Suprapubic skin (tissue), 4 donors: ENCODE results near the gene TEX28. TPM values are rescaled to one million over a fixed set of nuclear protein-coding genes. Genes with fewer than 3 reads are reported as not detected.
A peak's percentile ranks its signal among the peaks of the same experiment; 100 is the strongest.

ENCODE experiments used
- DNase-seq, 2 donors: peaks; one replicate each; pipeline ENCODE4 v3.0.0-alpha.2; 2019; ENCODE audit warnings: low spot score in 2 of 2
- H3K27ac ChIP-seq: fragments of 200-600 bp; sonication (generic); one replicate; pipeline ENCODE4 v1.5.1; 2019
- H3K27me3 ChIP-seq: fragments of 200-600 bp; sonication (generic); one replicate; pipeline ENCODE4 v1.5.1; 2019
- H3K36me3 ChIP-seq: fragments of 200-600 bp; sonication (generic); one replicate; pipeline ENCODE4 v1.5.1; 2019
- H3K4me1 ChIP-seq: fragments of 200-600 bp; sonication (generic); one replicate; pipeline ENCODE4 v1.5.1; 2019
- H3K4me3 ChIP-seq: fragments of 200-600 bp; sonication (generic); one replicate; pipeline ENCODE4 v1.5.1; 2019; ENCODE audit warnings: mild to moderate bottlenecking
- H3K9me3 ChIP-seq: fragments of 200-600 bp; sonication (generic); one replicate; pipeline ENCODE4 v1.5.1; 2019
- EP300 ChIP-seq: sonication (generic); formaldehyde crosslinking; IDR thresholded peaks from one replicate; pipeline ENCODE4 v1.6.1; 2017; ENCODE audit warnings: antibody characterized with exemption
- POLR2A ChIP-seq, 2 donors: fragments of 450-650 bp; IDR thresholded peaks; one replicate each; pipeline ENCODE4 v1.6.1; 2017; ENCODE audit warnings: antibody characterized with exemption in 2 of 2, mild to moderate bottlenecking in 2 of 2, moderate library complexity in 2 of 2
- POLR2AphosphoS5 ChIP-seq, 3 donors: sonication (generic); formaldehyde crosslinking; IDR thresholded peaks; one replicate each; pipeline ENCODE4 v1.6.1; 2017; ENCODE audit warnings: antibody characterized with exemption in 3 of 3
- WGBS: methylation state at CpG from one replicate; pipeline ENCODE4 v1.1.5; 2018; 5-methylcytosine and 5-hydroxymethylcytosine counted together
- total RNA-seq, 4 donors: library from RNA; depleted of rRNA; stranded (reverse); fragments of >200 nt; gene quantifications; one replicate each; pipeline ENCODE4 v1.1.0, GENCODE V29; 2016
- TF ChIP-seq, protein P1 (sequence below), 2 donors: fragments of 200-600 bp in 1 of 2; fragments of 450-650 bp in 1 of 2; sonication (generic) in 1 of 2; IDR thresholded peaks; one replicate each; pipeline ENCODE4 v1.5.1; 2016 to 2019; ENCODE audit warnings: antibody characterized with exemption in 2 of 2, mild to moderate bottlenecking in 1 of 2, moderate library complexity in 1 of 2

Gene TEX28
- total RNA-seq, 4 donors from 2014 or later, result 3.3 TPM; not detected in 3

DNA sequence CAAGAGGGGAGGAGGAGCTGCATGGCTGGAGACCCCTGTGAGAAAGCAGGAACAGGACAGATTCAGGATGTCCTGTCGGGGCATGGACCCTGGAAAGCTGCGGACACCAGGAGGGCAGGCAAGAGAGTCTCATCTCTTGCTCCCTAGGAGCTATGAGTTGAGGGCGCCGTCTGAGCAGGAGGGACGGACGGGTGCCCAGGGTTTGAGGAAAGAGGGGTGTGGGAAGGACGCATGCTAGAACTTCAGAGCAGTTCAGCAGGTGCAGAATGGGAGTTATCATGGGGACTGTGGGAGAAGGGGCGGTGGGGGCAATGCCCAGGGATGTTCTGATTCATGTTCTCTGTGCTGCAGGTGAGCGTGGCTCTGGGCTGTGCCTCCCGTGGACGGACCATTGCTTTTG is 25.5 kb upstream of the TEX28 start:
- Histone ChIP-seq H3K27me3 (no peaks in the 10 kb centered on the region), H3K4me3 (no peak overlapping the region), H3K9me3 (no peaks in the 10 kb centered on the region), H3K27ac (no peak overlapping the region), H3K4me1 (no peaks in the 10 kb centered on the region), H3K36me3 (no peaks in the 10 kb centered on the region)
- TF ChIP-seq, protein P1, sequence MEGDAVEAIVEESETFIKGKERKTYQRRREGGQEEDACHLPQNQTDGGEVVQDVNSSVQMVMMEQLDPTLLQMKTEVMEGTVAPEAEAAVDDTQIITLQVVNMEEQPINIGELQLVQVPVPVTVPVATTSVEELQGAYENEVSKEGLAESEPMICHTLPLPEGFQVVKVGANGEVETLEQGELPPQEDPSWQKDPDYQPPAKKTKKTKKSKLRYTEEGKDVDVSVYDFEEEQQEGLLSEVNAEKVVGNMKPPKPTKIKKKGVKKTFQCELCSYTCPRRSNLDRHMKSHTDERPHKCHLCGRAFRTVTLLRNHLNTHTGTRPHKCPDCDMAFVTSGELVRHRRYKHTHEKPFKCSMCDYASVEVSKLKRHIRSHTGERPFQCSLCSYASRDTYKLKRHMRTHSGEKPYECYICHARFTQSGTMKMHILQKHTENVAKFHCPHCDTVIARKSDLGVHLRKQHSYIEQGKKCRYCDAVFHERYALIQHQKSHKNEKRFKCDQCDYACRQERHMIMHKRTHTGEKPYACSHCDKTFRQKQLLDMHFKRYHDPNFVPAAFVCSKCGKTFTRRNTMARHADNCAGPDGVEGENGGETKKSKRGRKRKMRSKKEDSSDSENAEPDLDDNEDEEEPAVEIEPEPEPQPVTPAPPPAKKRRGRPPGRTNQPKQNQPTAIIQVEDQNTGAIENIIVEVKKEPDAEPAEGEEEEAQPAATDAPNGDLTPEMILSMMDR (IDR thresholded peaks at IDR 0.05), result no peak
- TF ChIP-seq EP300, result no peak
- TF ChIP-seq POLR2A (IDR thresholded peaks at IDR 0.05), result no peak
- TF ChIP-seq POLR2AphosphoS5 (IDR thresholded peaks at IDR 0.05), result no peak
- no peak for DNase-seq
- 81% methylated on average over 10 of the region's 11 CpGs for WGBS

DNA sequence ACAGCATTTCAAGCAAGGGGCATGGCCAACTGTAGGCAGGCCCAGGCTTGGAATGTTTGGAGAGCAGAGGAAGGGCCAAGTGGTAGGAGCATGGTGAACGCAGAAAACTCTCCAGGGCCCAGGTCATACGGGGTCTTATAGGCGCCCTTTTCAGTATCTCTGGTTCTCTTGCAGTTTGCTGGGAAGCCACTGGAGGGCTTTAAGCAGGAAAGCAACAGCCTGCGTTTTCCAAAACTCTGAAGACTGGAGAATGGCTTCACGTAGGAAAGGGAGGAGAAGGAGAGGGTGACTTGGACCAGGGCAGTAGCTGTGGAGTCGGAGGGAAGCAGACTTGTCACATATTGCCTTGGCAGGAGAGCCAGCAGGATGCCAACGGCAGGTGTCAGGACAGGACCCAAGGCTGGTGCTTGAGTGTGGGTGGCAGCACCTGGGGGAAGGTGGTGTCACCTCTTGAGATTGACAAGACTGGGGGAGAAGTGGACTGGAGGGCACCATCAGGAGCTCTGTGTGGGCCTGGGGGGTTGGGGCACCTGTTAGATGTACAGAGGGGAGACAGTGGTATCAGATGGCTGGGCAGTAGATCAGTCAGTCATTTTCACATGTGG is 22.6 kb upstream of the TEX28 start:
- Histone ChIP-seq H3K27me3 (no peaks in the 10 kb centered on the region), H3K9me3 (no peaks in the 10 kb centered on the region), H3K4me3 (no peak overlapping the region), H3K27ac (no peak overlapping the region), H3K36me3 (no peaks in the 10 kb centered on the region), H3K4me1 (no peaks in the 10 kb centered on the region)
- TF ChIP-seq, protein P1 (IDR thresholded peaks at IDR 0.05), result peak in 1 of 2 donors; percentile 44
- no peak for TF ChIP-seq POLR2AphosphoS5 (IDR thresholded peaks at IDR 0.05)
- WGBS, result 28% methylated on average over 7 of the region's 7 CpGs
- no peak for DNase-seq

DNA sequence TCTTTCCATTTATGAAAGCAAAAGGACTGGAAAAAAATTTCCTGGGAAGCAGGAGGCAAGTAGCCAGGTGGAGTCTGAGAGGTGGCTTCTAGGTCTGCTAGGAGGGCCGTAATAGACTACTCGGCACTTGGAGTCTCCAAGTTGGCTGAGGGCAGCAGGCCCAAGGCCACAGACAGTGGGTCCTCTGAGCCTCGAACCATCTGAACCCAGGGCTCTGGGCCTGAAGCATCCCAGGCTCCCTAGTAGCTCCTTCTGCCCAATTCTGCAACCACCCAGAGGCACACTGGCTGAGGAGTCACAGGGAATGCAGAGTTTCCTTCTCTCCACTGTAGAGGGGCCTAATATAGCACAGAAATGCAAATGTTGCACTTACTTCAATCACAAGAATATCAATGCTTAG is 20.5 kb upstream of the TEX28 start:
- Histone ChIP-seq H3K27ac (no peak overlapping the region), H3K36me3 (no peaks in the 10 kb centered on the region), H3K27me3 (no peaks in the 10 kb centered on the region), H3K4me3 (no peak overlapping the region), H3K9me3 (no peaks in the 10 kb centered on the region), H3K4me1 (no peaks in the 10 kb centered on the region)
- 69% methylated on average over 3 of the region's 3 CpGs for WGBS
- TF ChIP-seq POLR2AphosphoS5 (IDR thresholded peaks at IDR 0.05), result no peak
- TF ChIP-seq, protein P1 (IDR thresholded peaks at IDR 0.05), result no peak
- TF ChIP-seq EP300, result no peak
- TF ChIP-seq POLR2A (IDR thresholded peaks at IDR 0.05), result no peak
- DNase-seq, result no peak

DNA sequence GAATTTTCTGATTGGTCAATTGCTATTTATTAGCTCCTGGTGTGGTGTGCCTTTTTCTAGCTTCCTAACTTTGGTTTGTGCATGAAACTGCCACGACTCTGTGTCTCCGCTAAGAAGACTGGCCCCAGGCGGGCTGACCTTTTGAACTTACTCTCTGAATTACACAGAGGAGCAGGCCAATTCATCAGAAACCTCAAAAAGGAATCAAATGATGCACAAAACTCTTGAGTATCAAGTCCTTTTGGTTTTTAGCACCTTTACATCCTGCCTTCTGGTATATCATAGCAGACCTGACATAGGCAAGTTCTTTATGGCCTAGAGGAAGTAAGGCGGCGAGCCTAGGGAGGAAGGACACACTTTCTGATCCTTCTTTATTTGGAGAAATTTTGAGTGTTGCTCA is 18.2 kb upstream of the TEX28 start:
- Histone ChIP-seq H3K9me3 (no peaks in the 10 kb centered on the region), H3K27me3 (no peaks in the 10 kb centered on the region), H3K4me3 (no peak overlapping the region), H3K27ac (no peak overlapping the region), H3K4me1 (no peaks in the 10 kb centered on the region), H3K36me3 (no peaks in the 10 kb centered on the region)
- no peak for DNase-seq
- WGBS, result 85% methylated on average over 5 of the region's 5 CpGs
- TF ChIP-seq EP300 (no peak), POLR2A (IDR thresholded peaks at IDR 0.05) (no peak), POLR2AphosphoS5 (IDR thresholded peaks at IDR 0.05) (no peak)
- TF ChIP-seq, protein P1 (IDR thresholded peaks at IDR 0.05), result no peak

DNA sequence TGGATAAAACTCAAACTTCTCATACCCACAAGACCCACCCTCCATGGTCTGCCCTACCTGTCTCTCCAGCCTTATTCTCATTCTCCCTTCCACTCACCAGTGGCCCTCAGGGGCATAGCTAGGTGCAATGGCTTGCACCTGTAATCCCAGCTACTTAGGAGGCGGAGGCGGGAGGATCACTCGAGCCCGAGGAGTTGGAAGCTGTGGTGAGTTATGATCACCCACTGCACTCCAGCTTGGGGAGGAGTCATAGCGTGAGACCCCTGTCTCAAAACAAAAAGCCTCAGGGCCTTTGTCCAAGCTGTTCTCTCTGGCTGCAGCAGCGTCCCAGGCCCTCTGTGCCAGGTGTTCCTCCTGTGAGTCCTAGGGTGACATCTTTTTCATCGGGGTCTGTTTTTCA is 17.2 kb upstream of the TEX28 start:
- WGBS, result 88% methylated on average over 7 of the region's 7 CpGs
- no peaks in the 10 kb centered on the region for H3K27me3 ChIP-seq

More for the DNA sequence above, 17.2 kb upstream of the TEX28 start:
- Histone ChIP-seq H3K4me1 (no peaks in the 10 kb centered on the region), H3K9me3 (no peaks in the 10 kb centered on the region), H3K4me3 (no peak overlapping the region), H3K27ac (no peak overlapping the region), H3K36me3 (no peaks in the 10 kb centered on the region)
- DNase-seq, result no peak
- TF ChIP-seq EP300 (no peak), POLR2AphosphoS5 (IDR thresholded peaks at IDR 0.05) (no peak), POLR2A (IDR thresholded peaks at IDR 0.05) (no peak)
- TF ChIP-seq, protein P1 (IDR thresholded peaks at IDR 0.05), result no peak
